NCI-H82 treated with DMSO at 0.1 percent for 48 hours (cell line): ENCODE measurements around the gene IPO4.
"Not testable (repeated sequence)": the region's sequence is repeated elsewhere in the genome, so short reads cannot be mapped to it uniquely, and the experiment has no call there.

Experiments used
- DNase-seq: peaks from one replicate; lab custom pipeline; 2025; ENCODE audit not compliant: unreplicated experiment; lab: John Stamatoyannopoulos, UW

Gene IPO4

GRCh38 chr14:24188251-24189058, at the start of gene IPO4:
Gene IPO4, minus strand, starts transcription at chr14:24188816. Its CDS starts 29 bp downstream, at chr14:24188787.
- peak; percentile 84 for DNase-seq

DNA sequence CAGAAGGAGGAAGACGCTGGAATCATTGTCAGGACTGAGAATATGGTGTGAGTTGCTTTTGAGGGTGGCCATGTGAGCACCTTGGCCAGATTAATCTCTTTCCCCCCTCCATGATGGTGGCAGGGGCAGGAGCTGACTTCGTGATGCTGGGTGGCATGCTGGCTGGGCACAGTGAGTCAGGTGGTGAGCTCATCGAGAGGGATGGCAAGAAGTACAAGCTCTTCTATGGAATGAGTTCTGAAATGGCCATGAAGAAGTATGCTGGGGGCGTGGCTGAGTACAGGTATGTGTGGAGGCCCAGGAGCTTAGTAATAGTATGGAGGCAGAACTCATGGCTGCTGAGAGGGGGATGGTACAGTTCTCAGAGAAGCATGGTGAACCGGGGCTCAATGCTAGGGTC, 49.5 kb upstream of the IPO4 start:
- DNase-seq = no peak

DNA sequence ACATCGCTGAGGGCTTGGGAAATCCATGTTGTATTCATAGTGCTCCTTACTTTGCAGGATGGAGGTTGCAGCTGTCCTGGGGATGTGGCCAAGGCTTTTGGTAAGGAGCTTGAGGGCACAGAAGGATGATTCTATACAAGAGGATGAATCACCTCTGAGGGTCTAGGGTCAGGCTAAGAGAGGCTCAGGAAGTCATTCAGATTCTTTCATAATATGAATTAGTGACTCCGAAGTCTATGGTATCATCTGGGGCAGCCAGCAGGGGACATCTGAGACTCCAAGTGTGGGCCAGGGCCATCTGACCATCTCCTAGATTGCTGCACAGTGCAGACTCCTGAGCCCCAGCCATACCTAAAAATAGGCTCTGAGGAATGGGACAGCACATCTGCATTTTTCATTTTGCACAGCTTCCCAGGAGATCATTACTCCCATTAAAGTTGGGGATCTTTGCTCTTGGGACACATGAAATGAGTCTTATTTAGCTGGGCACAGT, 48.9 kb upstream of the IPO4 start:
- DNase-seq = no peak

GRCh38 chr14:24236689-24237462, 48.3 kb upstream of the IPO4 start:
- no peak for DNase-seq

GRCh38 chr14:24235804-24236688, 47.4 kb upstream of the IPO4 start:
- no peak for DNase-seq

- DNase-seq = no peak
Observed at GRCh38 chr14:24234095-24235005, 45.7 kb upstream of the IPO4 start.

GRCh38 chr14:24233538-24233866, 44.9 kb upstream of the IPO4 start:
- DNase-seq = no peak

DNA sequence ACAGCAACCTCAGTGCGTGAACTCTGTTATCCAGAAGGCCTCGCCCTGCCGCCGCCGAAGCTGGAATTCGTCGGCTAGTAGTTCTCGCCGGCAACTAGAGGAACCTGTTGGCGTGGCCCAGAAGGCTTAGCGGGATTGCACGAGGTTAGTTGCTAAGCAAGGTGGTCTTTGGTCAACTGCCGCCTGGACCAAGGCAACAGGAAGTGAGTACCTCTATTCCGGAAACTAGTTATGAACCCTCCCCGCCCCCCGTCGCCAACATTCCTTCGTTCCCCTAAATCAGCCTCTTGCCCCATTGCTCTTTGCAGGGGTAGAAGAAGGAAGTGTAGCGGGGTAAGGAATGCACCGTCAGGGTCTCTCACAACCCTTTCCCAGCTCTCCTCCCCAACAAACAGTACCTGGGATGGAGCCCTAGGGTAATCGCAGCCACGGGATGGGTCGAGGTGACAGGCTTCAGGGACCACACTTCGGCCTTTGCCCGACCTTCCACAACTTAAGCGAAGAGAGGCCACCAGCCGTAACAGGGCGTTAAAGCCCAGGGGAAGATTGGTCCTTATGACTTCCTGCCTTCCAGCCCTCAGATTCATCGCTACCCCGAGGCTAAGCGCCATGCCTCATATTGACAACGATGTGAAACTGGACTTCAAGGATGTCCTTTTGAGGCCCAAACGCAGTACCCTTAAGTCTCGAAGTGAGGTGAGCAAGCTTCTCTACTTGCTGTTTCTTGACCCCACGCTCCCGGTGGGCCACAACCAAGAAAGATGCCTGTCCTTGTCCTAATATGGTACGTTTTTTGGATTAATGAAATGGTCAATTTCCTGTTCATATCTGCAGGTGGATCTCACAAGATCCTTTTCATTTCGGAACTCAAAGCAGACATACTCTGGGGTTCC, 44.3 kb upstream of the IPO4 start, which contains the start of gene GMPR2:
Gene GMPR2 (plus strand): TSS at position 285 of the 893 bp plus-strand sequence. CDS start 325 bp downstream, at position 610.
- DNase-seq = peak; percentile 58

DNA sequence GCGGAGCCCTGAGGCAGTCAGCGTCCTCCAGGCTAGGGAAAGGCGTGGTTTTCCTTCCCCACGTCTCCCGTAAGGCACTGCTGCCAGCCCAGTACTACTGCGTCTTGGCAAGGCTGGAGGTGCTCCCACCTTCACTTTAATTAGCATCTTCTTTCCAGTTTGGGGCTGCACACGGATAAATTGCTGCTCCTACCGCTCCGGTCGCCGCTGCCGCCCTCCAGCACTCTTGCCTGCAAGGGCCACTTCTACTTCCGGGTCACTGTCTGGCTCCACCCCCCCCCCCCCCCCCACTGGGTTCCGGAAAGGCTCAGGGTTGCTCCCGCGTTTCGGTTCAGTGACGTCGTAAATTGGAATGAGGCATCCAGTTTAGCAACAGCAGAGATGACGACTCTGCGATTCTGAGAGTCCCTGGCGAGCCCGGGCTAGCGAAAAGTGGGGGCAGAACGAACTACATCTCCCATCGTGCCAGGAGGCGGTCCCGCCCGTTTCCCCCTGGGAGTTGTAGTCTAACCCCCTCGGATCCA, 43.6 kb upstream of the IPO4 start, which contains the start of gene NEDD8:
Gene NEDD8 (minus strand): TSS at position 247 of the 524 bp plus-strand sequence. CDS start 100 bp downstream, at position 147.
- peak; percentile 58 for DNase-seq

GRCh38 chr14:24231263-24232120, 42.9 kb upstream of the IPO4 start:
- no peak for DNase-seq

DNA sequence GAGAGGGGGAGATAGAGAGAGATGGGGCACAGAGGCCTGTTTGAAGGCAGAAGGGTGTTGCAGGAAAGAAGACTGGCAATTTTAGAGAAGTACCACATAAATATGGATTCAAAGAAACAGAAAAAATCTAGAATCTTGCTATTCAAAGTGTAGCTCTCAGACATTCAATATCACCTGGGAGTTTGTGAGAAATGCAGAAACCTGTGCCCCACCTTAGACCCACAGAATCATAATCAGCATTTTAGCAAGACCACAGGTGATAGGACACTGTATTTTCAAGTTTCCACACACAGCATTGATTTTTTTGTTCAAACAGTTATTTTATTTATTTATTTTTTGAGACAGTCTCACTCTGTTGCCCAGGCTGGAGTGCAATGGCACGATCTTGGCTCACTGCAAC, 40.3 kb upstream of the IPO4 start:
- no peak for DNase-seq

DNA sequence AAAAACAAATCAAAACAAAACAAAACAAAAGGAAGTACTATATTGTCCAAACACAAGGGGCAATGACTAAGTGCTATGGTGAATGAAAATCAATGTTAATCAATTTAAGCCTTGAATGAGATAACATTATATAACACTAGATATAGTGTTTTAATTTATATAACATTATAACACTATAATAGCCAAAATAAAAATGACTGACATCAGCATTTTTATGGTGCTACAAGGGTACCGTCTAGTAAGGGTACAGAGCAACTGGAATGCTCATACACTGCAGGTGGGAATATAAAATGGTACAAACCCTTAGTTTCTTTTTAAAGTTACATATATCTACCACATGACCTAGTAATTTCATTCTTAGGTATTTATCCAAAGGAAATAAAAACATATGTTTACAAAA, 37.9 kb upstream of the IPO4 start:
- no peak for DNase-seq

DNA sequence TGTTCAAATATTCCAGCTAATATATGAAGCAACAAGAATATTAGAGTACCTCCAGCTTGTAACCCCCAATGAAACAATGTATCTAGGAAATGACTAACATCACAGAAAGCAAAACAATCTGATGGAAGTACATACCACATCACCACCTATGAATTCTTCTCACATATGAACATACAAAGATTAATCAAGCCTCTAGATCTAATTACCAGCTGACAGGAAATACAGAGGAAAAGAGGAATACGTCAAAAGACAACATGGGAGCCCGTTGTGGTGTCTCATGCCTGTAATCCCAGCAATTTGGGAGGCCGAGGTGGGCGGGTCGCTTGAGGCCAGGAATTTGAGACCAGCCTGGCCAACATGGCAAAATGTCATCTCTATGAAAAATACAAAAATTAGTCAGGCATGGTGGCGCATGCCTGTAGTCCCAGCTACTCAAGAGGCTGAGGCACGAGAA, 36.0 kb upstream of the IPO4 start:
- no peak for DNase-seq

GRCh38 chr14:24222987-24223386, 34.4 kb upstream of the IPO4 start:
- DNase-seq = not testable (repeated sequence)

DNA sequence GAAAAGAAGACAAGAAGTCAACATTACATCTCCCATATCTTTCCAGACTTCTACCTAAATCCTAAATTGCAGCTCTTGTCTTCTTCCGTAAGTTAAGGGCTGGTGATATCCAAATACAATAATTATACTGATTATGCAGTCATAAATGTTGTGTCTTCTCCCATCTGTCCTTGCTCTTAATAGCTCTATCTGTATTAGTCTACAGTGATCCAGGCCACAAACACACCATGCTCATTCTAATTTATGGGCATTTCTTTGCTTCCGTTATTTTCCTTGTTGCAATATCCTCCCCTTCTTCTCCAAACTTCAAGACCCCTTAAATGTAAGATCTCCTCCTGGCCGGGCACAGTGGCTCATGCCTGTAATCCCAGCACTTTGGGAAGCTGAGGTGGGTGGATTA, 30.9 kb upstream of the IPO4 start:
- DNase-seq = no peak

GRCh38 chr14:24219080-24219479, 30.5 kb upstream of the IPO4 start:
- DNase-seq = no peak

- not testable (repeated sequence) for DNase-seq
Observed at GRCh38 chr14:24216876-24217275, 28.3 kb upstream of the IPO4 start.

GRCh38 chr14:24216345-24216699, 27.7 kb upstream of the IPO4 start:
- DNase-seq = no peak
